Measurements from ENCODE around the gene RAD50. TPM values are rescaled to one million over a fixed set of nuclear protein-coding genes. Genes with fewer than 3 reads are reported as not detected.

Gene RAD50
- total RNA-seq, 1 donor from 2014 or later, result 35.2 TPM

DNA sequence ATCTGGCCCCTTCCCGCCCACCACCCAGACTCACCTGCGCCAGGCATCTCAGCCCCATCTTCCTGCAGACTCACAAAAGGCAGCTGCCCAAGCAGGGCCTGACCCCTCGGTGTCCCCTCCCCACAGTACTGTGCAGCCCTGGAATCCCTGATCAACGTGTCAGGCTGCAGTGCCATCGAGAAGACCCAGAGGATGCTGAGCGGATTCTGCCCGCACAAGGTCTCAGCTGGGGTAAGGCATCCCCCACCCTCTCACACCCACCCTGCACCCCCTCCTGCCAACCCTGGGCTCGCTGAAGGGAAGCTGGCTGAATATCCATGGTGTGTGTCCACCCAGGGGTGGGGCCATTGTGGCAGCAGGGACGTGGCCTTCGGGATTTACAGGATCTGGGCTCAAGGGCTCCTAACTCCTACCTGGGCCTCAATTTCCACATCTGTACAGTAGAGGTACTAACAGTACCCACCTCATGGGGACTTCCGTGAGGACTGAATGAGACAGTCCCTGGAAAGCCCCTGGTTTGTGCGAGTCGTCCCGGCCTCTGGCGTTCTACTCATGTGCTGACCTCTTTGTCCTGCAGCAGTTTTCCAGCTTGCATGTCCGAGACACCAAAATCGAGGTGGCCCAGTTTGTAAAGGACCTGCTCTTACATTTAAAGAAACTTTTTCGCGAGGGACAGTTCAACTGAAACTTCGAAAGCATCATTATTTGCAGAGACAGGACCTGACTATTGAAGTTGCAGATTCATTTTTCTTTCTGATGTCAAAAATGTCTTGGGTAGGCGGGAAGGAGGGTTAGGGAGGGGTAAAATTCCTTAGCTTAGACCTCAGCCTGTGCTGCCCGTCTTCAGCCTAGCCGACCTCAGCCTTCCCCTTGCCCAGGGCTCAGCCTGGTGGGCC is 103.1 kb downstream of the RAD50 start:
- no peak for DNase-seq (ENCODE audit: low read depth, low spot score)
- H3K4me3 Mint-ChIP-seq, result no peak overlapping the region
- H3K27ac Mint-ChIP-seq (ENCODE audit: unreplicated experiment), result no peak overlapping the region
- H3K27me3 Mint-ChIP-seq (ENCODE audit: low read depth), result peaks cover 29% of the 10 kb centered on the region
- H3K4me1 Mint-ChIP-seq, result peaks cover 24% of the 10 kb centered on the region
- TF ChIP-seq, protein P1, sequence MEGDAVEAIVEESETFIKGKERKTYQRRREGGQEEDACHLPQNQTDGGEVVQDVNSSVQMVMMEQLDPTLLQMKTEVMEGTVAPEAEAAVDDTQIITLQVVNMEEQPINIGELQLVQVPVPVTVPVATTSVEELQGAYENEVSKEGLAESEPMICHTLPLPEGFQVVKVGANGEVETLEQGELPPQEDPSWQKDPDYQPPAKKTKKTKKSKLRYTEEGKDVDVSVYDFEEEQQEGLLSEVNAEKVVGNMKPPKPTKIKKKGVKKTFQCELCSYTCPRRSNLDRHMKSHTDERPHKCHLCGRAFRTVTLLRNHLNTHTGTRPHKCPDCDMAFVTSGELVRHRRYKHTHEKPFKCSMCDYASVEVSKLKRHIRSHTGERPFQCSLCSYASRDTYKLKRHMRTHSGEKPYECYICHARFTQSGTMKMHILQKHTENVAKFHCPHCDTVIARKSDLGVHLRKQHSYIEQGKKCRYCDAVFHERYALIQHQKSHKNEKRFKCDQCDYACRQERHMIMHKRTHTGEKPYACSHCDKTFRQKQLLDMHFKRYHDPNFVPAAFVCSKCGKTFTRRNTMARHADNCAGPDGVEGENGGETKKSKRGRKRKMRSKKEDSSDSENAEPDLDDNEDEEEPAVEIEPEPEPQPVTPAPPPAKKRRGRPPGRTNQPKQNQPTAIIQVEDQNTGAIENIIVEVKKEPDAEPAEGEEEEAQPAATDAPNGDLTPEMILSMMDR (conservative IDR thresholded peaks at IDR 0.05), result no peak
- H3K9me3 Mint-ChIP-seq, result no peaks in the 10 kb centered on the region
- no peaks in the 10 kb centered on the region for H3K36me3 Mint-ChIP-seq (ENCODE audit: low read depth)

DNA sequence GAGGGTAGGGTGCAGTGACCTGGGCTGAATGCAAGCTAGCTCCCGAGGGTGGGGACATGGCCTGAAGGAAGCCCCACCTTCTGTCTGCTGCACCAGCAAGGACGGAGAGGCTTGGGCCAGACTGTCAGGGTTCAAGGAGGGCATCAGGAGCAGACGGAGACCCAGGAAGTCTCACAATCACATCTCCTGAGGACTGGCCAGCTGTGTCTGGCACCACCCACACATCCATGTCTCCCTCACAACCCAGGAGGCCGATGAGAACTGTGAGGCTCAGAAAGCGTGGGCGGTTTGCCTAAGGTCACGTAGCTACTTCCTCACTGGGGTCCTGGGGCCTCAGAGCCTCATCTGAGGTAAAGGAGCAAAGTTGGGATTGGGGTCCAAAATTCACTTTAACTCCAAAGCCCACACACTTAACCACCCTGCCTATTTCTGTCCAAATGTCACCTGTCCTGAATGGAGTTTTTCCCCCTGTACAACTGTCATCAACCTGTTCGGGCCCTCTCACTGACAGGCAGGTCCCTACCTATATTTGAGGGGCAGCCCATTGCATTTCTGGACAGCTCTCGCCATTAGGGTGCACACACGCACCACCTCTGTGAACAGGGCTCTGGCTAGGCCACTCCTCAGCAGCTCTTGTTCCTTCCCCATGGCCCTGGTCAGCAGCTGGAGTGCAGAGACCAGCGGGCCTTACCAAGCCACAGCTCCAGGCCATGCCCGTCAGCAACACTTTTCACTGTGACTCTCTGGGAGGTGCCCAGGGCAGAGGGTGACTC is 104.6 kb downstream of the RAD50 start:
- peaks cover 33% of the 10 kb centered on the region for H3K4me1 Mint-ChIP-seq
- peaks cover 18% of the 10 kb centered on the region for H3K27me3 Mint-ChIP-seq (ENCODE audit: low read depth)
- DNase-seq (ENCODE audit: low read depth, low spot score), result no peak
- no peak overlapping the region for H3K4me3 Mint-ChIP-seq
- no peaks in the 10 kb centered on the region for H3K9me3 Mint-ChIP-seq
- H3K36me3 Mint-ChIP-seq (ENCODE audit: low read depth), result no peaks in the 10 kb centered on the region
- no peak overlapping the region for H3K27ac Mint-ChIP-seq (ENCODE audit: unreplicated experiment)
- TF ChIP-seq, protein P1 (conservative IDR thresholded peaks at IDR 0.05), result no peak

DNA sequence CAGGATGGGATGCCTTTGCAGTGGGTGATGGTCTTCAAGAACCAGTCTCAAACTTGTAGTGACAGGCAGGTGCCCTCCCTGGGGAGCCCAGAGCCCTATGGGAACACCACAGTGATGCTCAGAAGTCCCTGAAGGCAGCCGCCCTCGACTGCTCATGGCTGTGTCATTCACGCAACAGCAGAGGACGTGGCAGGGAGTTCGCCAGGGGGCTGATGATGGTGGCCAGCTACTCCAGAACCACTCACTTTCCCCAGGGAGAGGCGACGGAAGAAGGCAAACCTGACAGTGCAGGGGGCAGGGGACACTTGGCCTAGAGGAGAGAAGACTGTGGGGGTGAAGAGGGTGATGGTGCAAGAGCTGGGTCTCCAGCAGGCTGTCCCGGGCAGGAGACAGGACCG is 105.2 kb downstream of the RAD50 start:
- peaks cover 12% of the 10 kb centered on the region for H3K27me3 Mint-ChIP-seq (ENCODE audit: low read depth)
- H3K27ac Mint-ChIP-seq (ENCODE audit: unreplicated experiment), result no peak overlapping the region
- peaks cover 36% of the 10 kb centered on the region for H3K4me1 Mint-ChIP-seq
- no peak overlapping the region for H3K4me3 Mint-ChIP-seq
- H3K36me3 Mint-ChIP-seq (ENCODE audit: low read depth), result no peaks in the 10 kb centered on the region
- no peaks in the 10 kb centered on the region for H3K9me3 Mint-ChIP-seq
- TF ChIP-seq, protein P1 (conservative IDR thresholded peaks at IDR 0.05), result no peak
- no peak for DNase-seq (ENCODE audit: low read depth, low spot score)

DNA sequence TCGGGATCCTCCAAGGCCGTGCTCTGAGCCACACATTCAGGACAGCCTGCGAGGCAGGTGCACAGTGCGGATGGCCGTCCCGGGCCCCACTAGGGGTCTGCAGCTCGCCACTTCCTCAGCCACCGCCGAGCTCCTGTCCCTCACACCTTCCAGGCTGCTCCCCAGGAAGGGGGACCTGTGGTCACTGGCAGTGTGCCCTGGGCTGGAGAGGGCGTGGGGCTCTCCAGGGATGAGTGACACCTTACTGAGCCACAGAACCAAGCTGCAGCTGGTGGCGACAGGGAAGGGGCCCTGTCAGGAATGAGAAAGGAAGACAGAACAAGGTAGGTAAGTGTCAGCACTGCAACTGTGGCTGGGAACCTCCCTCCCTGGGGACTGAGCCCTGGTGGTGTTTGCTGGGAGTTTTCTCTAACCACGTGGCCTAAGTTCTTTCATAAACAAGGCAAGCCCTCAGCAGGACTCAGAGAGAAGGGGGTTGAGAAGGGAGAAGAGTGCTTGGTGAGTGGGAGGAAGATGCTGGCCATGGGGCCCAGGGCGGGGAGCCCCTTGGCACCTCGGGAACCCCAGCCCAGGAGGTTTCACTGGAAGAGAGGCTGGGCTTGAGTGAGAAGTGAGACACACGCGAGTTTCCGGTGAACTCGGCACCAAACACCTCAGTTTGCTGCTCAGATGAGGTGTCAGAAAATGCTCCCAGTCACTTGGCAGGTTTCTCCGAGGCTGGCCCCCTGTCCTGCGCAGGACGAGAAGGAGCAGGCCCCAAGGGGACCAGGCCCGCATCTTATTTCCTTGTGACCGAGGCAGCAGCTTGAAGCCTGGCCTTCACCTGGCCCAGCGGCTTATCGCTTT is 106.4 kb downstream of the RAD50 start:
- DNase-seq (ENCODE audit: low read depth, low spot score), result no peak
- Mint-ChIP-seq H3K27ac (ENCODE audit: unreplicated experiment) (peak overlapping the region; percentile 23), H3K9me3 (no peaks in the 10 kb centered on the region), H3K4me1 (peaks cover 36% of the 10 kb centered on the region), H3K4me3 (no peak overlapping the region), H3K36me3 (ENCODE audit: low read depth) (no peaks in the 10 kb centered on the region), H3K27me3 (ENCODE audit: low read depth) (peaks cover under 1% of the 10 kb centered on the region)
- TF ChIP-seq, protein P1 (conservative IDR thresholded peaks at IDR 0.05), result peak; percentile 13

Data from neural crest cell (in vitro differentiated cells).